HEK293T (cell line): Measurements from ENCODE around the gene CCDC40.

Experiments used
- ARNT ChIP-seq: fragments of 450-650 bp; IDR thresholded peaks from 2 replicates; pipeline ENCODE4 v1.6.1; 2017; ENCODE audit warnings: mild to moderate bottlenecking
- BHLHE40 ChIP-seq: fragments of 450-650 bp; IDR thresholded peaks from 2 replicates; pipeline ENCODE4 v1.6.1; 2016; ENCODE audit warnings: mild to moderate bottlenecking, moderate library complexity, borderline replicate concordance
- CTBP1 ChIP-seq: fragments of 450-650 bp; IDR thresholded peaks from 2 replicates; pipeline ENCODE4 v1.6.1; 2016; ENCODE audit warnings: borderline replicate concordance
- ELF4 ChIP-seq: fragments of 450-650 bp; IDR thresholded peaks from 2 replicates; pipeline ENCODE4 v1.6.1; 2017; ENCODE audit warnings: antibody characterized with exemption
- FOXA1 ChIP-seq: fragments of 450-650 bp; IDR thresholded peaks from 2 replicates; pipeline ENCODE4 v1.6.1; 2016; ENCODE audit warnings: mild to moderate bottlenecking
- FOXK2 ChIP-seq: fragments of 450-650 bp; IDR thresholded peaks from 2 replicates; pipeline ENCODE4 v1.6.1; 2016; ENCODE audit warnings: mild to moderate bottlenecking
- FOXM1 ChIP-seq: fragments of 450-650 bp; IDR thresholded peaks from 2 replicates; pipeline ENCODE4 v1.6.1; 2017; ENCODE audit warnings: mild to moderate bottlenecking, borderline replicate concordance
- L3MBTL2 ChIP-seq: fragments of 450-650 bp; conservative IDR thresholded peaks from 2 replicates; pipeline ENCODE4 v1.6.1; 2016; ENCODE audit warnings: mild to moderate bottlenecking
- LEF1 ChIP-seq: fragments of 450-650 bp; IDR thresholded peaks from 2 replicates; pipeline ENCODE4 v1.6.1; 2017; ENCODE audit warnings: mild to moderate bottlenecking, borderline replicate concordance
- SP1 ChIP-seq: fragments of 450-650 bp; IDR thresholded peaks from 2 replicates; pipeline ENCODE4 v1.6.1; 2017
- TARDBP ChIP-seq: fragments of 450-650 bp; IDR thresholded peaks from 2 replicates; pipeline ENCODE4 v1.6.1; 2016
- TF ChIP-seq, protein P1 (sequence below): fragments of 450-650 bp; IDR thresholded peaks from 2 replicates; pipeline ENCODE4 v1.6.1; 2016

DNA sequence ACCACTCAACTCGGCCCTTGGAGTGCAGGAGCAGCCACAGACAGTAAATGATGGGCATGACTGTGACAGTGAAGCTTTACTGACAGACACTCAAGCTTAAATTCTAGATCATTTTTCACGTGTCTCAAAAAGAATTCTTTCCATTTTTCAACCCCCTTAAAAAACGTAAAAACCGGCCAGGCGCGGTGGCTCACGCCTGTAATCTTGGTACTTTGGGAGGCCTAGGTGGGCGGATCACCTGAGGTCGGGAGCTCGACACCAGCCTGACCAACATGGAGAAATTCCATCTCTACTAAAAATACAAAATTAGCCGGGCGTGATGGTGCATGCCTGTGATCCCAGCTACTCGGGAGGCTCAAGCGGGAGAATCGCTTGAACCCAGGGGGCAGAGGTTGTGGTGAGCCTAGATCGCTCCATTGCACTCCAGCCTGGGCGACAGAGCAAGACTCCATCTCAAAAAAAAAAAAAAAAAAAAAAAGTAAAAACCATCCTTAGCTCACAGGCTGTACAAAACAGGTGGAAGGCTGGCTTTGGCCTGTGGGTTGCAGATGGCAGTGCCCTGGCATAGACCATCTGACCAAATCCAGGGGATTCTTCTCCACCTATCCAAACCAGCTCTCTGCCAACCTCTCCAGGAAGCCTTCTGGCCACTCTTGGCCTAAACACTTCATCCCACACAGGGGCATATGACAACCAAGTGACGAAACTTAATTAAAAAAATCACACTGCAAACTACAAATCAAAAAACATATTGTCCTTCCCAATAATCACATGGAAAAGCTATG, 19.0 kb upstream of the CCDC40 start:
- TF ChIP-seq TARDBP (no peak), FOXM1 (no peak), ARNT (no peak), ELF4 (no peak), SP1 (no peak), LEF1 (no peak), FOXK2 (no peak), BHLHE40 (no peak), CTBP1 (no peak), FOXA1 (no peak), L3MBTL2 (no peak)
- TF ChIP-seq, protein P1, sequence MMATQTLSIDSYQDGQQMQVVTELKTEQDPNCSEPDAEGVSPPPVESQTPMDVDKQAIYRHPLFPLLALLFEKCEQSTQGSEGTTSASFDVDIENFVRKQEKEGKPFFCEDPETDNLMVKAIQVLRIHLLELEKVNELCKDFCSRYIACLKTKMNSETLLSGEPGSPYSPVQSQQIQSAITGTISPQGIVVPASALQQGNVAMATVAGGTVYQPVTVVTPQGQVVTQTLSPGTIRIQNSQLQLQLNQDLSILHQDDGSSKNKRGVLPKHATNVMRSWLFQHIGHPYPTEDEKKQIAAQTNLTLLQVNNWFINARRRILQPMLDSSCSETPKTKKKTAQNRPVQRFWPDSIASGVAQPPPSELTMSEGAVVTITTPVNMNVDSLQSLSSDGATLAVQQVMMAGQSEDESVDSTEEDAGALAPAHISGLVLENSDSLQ: no peak
